WERI-Rb-1 (cell line): ENCODE measurements around the gene EHD4.

Experiments used
- DNase-seq: peaks from one replicate; pipeline ENCODE4 v3.0.0-alpha.2; 2020
- H3K27ac ChIP-seq: fragments of 250-450 bp; sonication (Bioruptor Pico); 2 replicates; pipeline ENCODE4 v1.5.1; 2020; ENCODE audit warnings: mild to moderate bottlenecking, moderate library complexity
- H3K27me3 ChIP-seq: fragments of 250-450 bp; sonication (Bioruptor Pico); 2 replicates; pipeline ENCODE4 v1.5.1; 2021; ENCODE audit warnings: mild to moderate bottlenecking, low read depth, moderate library complexity; ENCODE audit not compliant: insufficient read depth, severe bottlenecking
- H3K36me3 ChIP-seq: fragments of 250-450 bp; sonication (Bioruptor Pico); 2 replicates; pipeline ENCODE4 v1.5.1; 2020; ENCODE audit warnings: mild to moderate bottlenecking, moderate library complexity
- H3K4me3 ChIP-seq: 2 replicates; pipeline ENCODE4 v1.5.1; 2011; ENCODE audit warnings: low read depth, mild to moderate bottlenecking, control low read depth, low read length
- H3K9me3 ChIP-seq: fragments of 250-450 bp; sonication (Bioruptor Pico); 2 replicates; pipeline ENCODE4 v1.5.1; 2021; ENCODE audit warnings: mild to moderate bottlenecking, moderate library complexity; ENCODE audit not compliant: severe bottlenecking
- TF ChIP-seq, protein P1 (sequence below): IDR thresholded peaks from 2 replicates; pipeline ENCODE4 v1.5.1; 2011; ENCODE audit warnings: low read depth, mild to moderate bottlenecking, control low read depth, inconsistent platforms, low read length

The EHD4 gene

DNA sequence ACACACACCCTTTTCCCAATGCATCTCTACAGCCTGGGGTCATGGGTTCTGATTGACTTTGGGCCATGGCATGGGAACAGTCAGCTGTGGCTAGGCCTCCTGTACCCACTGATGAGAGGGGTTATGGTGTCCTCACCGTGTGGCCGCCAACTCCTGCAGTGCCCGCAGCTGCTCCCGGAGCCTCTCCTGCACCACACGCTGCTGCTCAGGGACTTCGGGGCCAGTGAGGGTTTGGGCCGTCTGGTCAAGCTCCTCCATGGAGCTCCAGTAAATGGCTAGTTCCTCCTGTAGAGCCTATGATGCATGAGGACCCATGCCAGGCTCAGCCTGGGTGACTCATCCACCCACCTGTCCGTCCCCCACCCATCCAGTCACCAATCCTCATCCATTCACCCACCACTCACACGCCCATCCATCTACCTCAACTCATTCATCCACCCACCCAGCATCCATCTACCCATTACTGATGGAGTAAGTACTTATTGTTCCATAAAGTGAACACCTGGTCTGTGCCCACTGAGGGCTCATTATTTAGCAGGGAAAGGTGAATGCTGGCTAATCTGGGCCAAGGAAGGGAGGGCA is 100.1 kb downstream of the EHD4 start:
- Histone ChIP-seq H3K27ac (no peak overlapping the region), H3K27me3 (no peaks in the 10 kb centered on the region), H3K36me3 (no peaks in the 10 kb centered on the region), H3K4me3 (no peak overlapping the region), H3K9me3 (no peaks in the 10 kb centered on the region)
- DNase-seq, result no peak
- TF ChIP-seq, protein P1, sequence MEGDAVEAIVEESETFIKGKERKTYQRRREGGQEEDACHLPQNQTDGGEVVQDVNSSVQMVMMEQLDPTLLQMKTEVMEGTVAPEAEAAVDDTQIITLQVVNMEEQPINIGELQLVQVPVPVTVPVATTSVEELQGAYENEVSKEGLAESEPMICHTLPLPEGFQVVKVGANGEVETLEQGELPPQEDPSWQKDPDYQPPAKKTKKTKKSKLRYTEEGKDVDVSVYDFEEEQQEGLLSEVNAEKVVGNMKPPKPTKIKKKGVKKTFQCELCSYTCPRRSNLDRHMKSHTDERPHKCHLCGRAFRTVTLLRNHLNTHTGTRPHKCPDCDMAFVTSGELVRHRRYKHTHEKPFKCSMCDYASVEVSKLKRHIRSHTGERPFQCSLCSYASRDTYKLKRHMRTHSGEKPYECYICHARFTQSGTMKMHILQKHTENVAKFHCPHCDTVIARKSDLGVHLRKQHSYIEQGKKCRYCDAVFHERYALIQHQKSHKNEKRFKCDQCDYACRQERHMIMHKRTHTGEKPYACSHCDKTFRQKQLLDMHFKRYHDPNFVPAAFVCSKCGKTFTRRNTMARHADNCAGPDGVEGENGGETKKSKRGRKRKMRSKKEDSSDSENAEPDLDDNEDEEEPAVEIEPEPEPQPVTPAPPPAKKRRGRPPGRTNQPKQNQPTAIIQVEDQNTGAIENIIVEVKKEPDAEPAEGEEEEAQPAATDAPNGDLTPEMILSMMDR, result no peak

DNA sequence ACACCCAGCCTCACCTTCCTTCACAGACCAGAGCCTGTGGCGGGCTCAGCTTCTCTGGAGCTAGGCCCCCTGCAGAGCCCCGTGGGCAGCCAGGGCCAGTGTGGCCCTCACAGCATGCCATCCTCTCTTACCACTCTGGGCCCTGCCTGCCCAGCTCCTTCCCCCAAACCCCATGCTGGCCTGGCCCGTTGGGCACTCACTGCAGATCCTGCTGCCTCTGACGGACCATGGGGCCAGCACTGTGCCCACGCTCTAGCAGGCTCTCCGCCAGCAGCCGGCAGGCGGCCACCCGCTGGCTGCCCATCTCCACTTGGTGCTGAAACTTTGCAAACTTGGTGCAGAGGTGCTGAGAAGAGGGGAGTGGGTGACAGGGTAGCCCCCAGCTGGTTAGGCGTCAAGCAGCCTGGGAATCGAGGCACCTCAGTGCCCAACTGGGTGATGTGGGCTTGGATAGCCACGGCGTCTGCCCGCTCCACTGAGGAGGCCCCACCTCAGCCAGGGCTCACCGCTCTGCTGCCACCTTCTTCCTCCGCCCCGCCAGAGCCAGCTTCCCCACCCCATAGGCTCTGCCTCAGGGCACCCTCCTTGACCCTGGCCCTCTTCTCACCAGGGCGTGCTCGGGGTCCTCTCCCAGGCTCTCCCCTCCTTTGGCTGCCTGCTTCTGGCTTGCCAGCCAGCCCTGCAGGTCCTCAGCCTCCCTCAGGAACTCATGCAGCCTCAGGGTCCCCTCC is 101.0 kb downstream of the EHD4 start:
- DNase-seq, result no peak
- Histone ChIP-seq H3K9me3 (no peaks in the 10 kb centered on the region), H3K4me3 (no peak overlapping the region), H3K27ac (no peak overlapping the region), H3K36me3 (no peaks in the 10 kb centered on the region), H3K27me3 (no peaks in the 10 kb centered on the region)
- TF ChIP-seq, protein P1, result no peak

DNA sequence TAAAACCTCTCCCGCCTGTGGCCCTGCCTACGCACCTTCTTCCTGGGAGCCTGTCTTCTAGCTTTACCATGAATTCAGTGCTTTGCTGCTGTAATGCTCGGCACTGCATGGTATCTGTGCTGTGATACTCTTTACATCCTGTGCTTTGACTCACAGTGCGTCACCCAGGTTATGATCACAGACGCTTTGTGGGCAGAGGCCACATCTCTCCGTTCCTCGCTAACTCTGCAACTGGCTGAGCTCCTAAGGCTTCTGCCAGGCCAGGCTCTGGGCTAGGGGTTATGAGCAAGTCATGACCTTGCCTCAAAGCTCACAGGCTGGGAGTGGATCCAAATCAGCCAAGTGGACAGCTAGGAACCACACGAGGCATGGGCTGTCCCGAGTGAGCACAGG is 101.7 kb downstream of the EHD4 start:
- DNase-seq, result no peak
- H3K4me3 ChIP-seq, result no peak overlapping the region
- H3K36me3 ChIP-seq, result no peaks in the 10 kb centered on the region
- H3K27ac ChIP-seq, result no peak overlapping the region
- TF ChIP-seq, protein P1, result no peak
- no peaks in the 10 kb centered on the region for H3K9me3 ChIP-seq
- H3K27me3 ChIP-seq, result no peaks in the 10 kb centered on the region

DNA sequence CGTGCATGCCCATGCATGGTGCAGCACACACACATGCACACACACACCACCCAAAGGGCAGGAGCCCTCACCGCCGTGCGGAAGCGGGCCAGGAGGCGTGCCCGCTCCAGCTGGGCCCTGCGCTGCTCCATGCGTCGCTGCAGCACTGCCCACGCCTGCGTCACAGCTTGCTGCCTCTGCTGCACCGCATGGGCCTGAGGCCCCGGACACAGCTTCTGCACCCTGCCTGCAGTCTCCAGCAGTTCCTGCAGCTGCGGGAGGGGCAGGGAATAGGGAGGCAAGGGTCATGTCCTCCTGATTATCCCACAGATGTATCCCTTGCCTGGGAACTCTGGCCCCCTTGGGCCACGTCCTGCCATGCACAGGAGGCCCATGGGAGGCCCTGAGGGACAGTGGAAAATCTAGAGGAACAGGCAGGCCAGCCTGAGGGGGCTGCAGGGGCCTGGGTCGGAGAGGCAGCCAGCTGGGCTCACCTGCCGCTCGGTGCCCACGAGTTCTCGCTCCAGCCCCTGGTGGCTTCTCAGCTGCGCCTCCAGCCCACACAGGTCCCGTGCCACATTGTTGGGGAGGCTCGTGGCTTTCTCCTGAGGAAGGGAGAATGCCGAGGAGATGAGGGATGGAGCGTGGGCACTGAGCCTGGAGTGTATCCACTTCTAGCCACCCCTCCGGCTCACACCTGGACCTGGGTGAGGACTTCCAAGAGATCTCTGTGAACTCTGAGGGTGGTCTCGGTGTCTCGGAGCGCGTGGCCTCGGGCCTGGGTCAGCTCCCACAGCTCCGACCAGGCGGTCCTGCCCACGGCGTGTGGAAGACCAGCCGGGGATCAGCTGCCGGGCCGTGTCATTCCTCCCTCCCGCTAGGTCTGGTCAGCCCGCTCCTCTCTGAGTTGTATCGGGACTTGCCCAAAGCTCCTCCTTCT is 102.3 kb downstream of the EHD4 start:
- DNase-seq, result no peak
- Histone ChIP-seq H3K27me3 (no peaks in the 10 kb centered on the region), H3K27ac (no peak overlapping the region), H3K36me3 (no peaks in the 10 kb centered on the region), H3K4me3 (no peak overlapping the region), H3K9me3 (no peaks in the 10 kb centered on the region)
- TF ChIP-seq, protein P1, result no peak

DNA sequence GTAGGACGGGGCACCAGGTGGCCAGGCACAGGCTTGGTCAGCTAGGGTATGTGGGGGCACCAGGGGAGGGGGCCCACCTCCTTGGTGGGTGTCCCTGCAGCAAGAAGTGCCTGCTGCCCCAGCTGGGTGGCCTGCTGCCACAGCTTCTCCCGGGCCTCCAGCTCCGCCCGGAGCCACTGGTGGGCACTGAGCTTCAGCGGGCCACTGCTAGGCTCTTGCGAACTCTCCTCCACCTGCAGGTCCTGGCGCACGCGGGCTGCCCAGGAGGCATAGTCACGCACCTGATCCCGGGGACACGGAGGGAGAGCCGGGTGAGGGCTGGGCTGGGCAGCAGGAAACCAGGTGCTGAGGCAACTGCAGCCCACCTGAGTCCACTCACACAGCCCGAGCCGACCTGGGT is 104.0 kb downstream of the EHD4 start:
- H3K27me3 ChIP-seq, result no peaks in the 10 kb centered on the region
- no peak overlapping the region for H3K4me3 ChIP-seq
- no peak for DNase-seq

More for the DNA sequence above, 104.0 kb downstream of the EHD4 start:
- Histone ChIP-seq H3K27ac (no peak overlapping the region), H3K36me3 (no peaks in the 10 kb centered on the region), H3K9me3 (no peaks in the 10 kb centered on the region)
- TF ChIP-seq, protein P1, result no peak
